Cardiac septum (tissue), 1 donor: ENCODE measurements around the gene SEC14L5. TPM values are rescaled to one million over a fixed set of nuclear protein-coding genes. Genes with fewer than 3 reads are reported as not detected.
"Not testable (repeated sequence)": the region's sequence is repeated elsewhere in the genome, so short reads cannot be mapped to it uniquely, and the experiment has no call there.

Experiments
- DNase-seq: peaks from one replicate; pipeline ENCODE4 v3.0.0-alpha.2; 2020; ENCODE audit warnings: low spot score
- intact Hi-C: fragments of 100-400 bp; cut with DNase I; formaldehyde crosslinking; loops from one replicate; pipeline ENCODE4 v1.14.0; 2022
- total RNA-seq: library from RNA; stranded (reverse); fragmentation: NEBNext Ultra II Directional; extraction: Animal tissue kit (Norgen Biotek cat#: 25700); gene quantifications from one replicate; pipeline ENCODE4 v1.2.1, GENCODE V29; 2021
- donor health status: DM: no; HTN: no; CAD: no.

Gene SEC14L5
- total RNA-seq, 1 donor from 2014 or later = 0.70 TPM

- DNase-seq = no peak
- intact Hi-C loops = no loop called here
These were observed 69.6 kb downstream of the SEC14L5 start for GRCh38 chr16:5027575-5028235.

- DNase-seq = no peak
These were observed 70.9 kb downstream of the SEC14L5 start for GRCh38 chr16:5028950-5029475.

GRCh38 chr16:5030251-5030870 lies 72.2 kb downstream of the SEC14L5 start:
- DNase-seq = no peak
- intact Hi-C loops = no loop called here

More at GRCh38 chr16:5028950-5029475, 70.9 kb downstream of the SEC14L5 start:
- intact Hi-C loops = no loop called here

GRCh38 chr16:5031601-5032000 lies 73.5 kb downstream of the SEC14L5 start:
- intact Hi-C loops = no loop called here
- DNase-seq = no peak

- no peak for DNase-seq
These were observed 74.6 kb downstream of the SEC14L5 start for GRCh38 chr16:5032748-5033167.

GRCh38 chr16:5033256-5034166 lies 75.4 kb downstream of the SEC14L5 start, which contains the start of gene NAGPA:
Gene NAGPA, minus strand, starts transcription at chr16:5033935. Its CDS starts 21 bp downstream, at chr16:5033914.
- intact Hi-C loops = no loop called here
- DNase-seq = peak; percentile 93

More at GRCh38 chr16:5032748-5033167, 74.6 kb downstream of the SEC14L5 start:
- intact Hi-C loops = no loop called here

GRCh38 chr16:5034167-5034523 lies 76.0 kb downstream of the SEC14L5 start:
- DNase-seq = no peak
- intact Hi-C loops = no loop called here

- intact Hi-C loops = no loop called here
- DNase-seq = no peak
These were observed 77.7 kb downstream of the SEC14L5 start for GRCh38 chr16:5035909-5036227.

- DNase-seq = no peak
- intact Hi-C loops = no loop called here
These were observed 78.4 kb downstream of the SEC14L5 start for GRCh38 chr16:5036228-5037156.

- DNase-seq = no peak
- intact Hi-C loops = no loop called here
These were observed 82.3 kb downstream of the SEC14L5 start for GRCh38 chr16:5040451-5040850.

GRCh38 chr16:5041600-5042133 lies 83.5 kb downstream of the SEC14L5 start:
- no peak for DNase-seq
- intact Hi-C loops = no loop called here

GRCh38 chr16:5042574-5043171 lies 84.5 kb downstream of the SEC14L5 start:
- DNase-seq = peak; percentile 39
- intact Hi-C loops = no loop called here

GRCh38 chr16:5044011-5044540 lies 85.9 kb downstream of the SEC14L5 start:
- intact Hi-C loops = no loop called here
- peak; percentile 46 for DNase-seq

- DNase-seq, intact Hi-C loops: not testable (repeated sequence)
These were observed 86.5 kb downstream of the SEC14L5 start for GRCh38 chr16:5044581-5044980.

- DNase-seq = peak; percentile 39
- intact Hi-C loops = no loop called here
These were observed 87.5 kb downstream of the SEC14L5 start for GRCh38 chr16:5045499-5046115.

GRCh38 chr16:5046914-5047313 lies 88.8 kb downstream of the SEC14L5 start:
- DNase-seq = no peak
- intact Hi-C loops = no loop called here

- peak; percentile 55 for DNase-seq
- intact Hi-C loops = no loop called here
These were observed 97.0 kb downstream of the SEC14L5 start for GRCh38 chr16:5054876-5055865.
